A673 (cell line): ENCODE data around the gene CDCA4. TPM values are rescaled to one million over a fixed set of nuclear protein-coding genes. Genes with fewer than 3 reads are reported as not detected.

ENCODE experiments used
- BruUV-seq: library from RNA; stranded (reverse); fragments of 400-500 nt; replicated peaks from 2 replicates; lab custom pipeline; 2021; lab: Mats Ljungman, UMichigan
- CTCF ChIA-PET: fragments of 300-600 bp; sonication (Branson Sonifier 250); formaldehyde crosslinking; loops from one replicate; lab custom pipeline; 2022; ENCODE audit warnings: antibody characterized with exemption; lab: Charles Lee
- POLR2A ChIA-PET: fragments of 300-600 bp; sonication (Branson Sonifier 250); formaldehyde crosslinking; loops from one replicate; lab custom pipeline; 2022; ENCODE audit warnings: antibody characterized with exemption; ENCODE audit not compliant: low non-redundant PET; lab: Charles Lee
- DNase-seq: peaks from one replicate; pipeline ENCODE4 v3.0.0-alpha.2; 2015; ENCODE audit warnings: low spot score
- H3K27ac ChIP-seq: fragments of 200-600 bp; sonication (generic); 2 replicates; pipeline ENCODE4 v1.5.1; 2016; ENCODE audit warnings: mixed run types, low read depth, mild to moderate bottlenecking, mixed read lengths, antibody characterized with exemption, low read length; ENCODE audit not compliant: poor library complexity, severe bottlenecking
- H3K27me3 ChIP-seq: fragments of 200-600 bp; sonication (generic); replicated peaks from 2 replicates; pipeline ENCODE4 v1.6.1; 2017; ENCODE audit warnings: mixed run types, low read depth, mild to moderate bottlenecking, mixed read lengths, antibody characterized with exemption, low read length; ENCODE audit not compliant: insufficient read depth, poor library complexity
- H3K36me3 ChIP-seq: fragments of 200-600 bp; sonication (generic); 2 replicates; pipeline ENCODE4 v1.6.1; 2016; ENCODE audit warnings: mixed run types, mild to moderate bottlenecking, mixed read lengths, antibody characterized with exemption, low read length; ENCODE audit not compliant: insufficient read depth, poor library complexity, severe bottlenecking
- H3K4me1 ChIP-seq: fragments of 200-600 bp; sonication (generic); 2 replicates; pipeline ENCODE4 v1.6.1; 2017; ENCODE audit warnings: mixed run types, mild to moderate bottlenecking, mixed read lengths, antibody characterized with exemption, low read length; ENCODE audit not compliant: insufficient read depth, poor library complexity, severe bottlenecking
- H3K4me3 ChIP-seq: fragments of 200-600 bp; sonication (generic); 2 replicates; pipeline ENCODE4 v1.5.1; 2016; ENCODE audit warnings: low read depth, mixed run types, mild to moderate bottlenecking, mixed read lengths, low read length; ENCODE audit not compliant: poor library complexity, severe bottlenecking
- H3K9me3 ChIP-seq: fragments of 200-600 bp; sonication (generic); 2 replicates; pipeline ENCODE4 v1.6.1; 2016; ENCODE audit warnings: mixed run types, low read depth, mild to moderate bottlenecking, mixed read lengths, antibody characterized with exemption, low read length; ENCODE audit not compliant: poor library complexity, severe bottlenecking
- EZH2 ChIP-seq: fragments of 200-600 bp; sonication (generic); IDR thresholded peaks from 2 replicates; pipeline ENCODE4 v1.6.1; 2017; ENCODE audit warnings: borderline replicate concordance, low read depth, mild to moderate bottlenecking, mixed read lengths, antibody characterized with exemption, low read length; ENCODE audit not compliant: poor library complexity, severe bottlenecking
- intact Hi-C: fragments of 100-400 bp; cut with micrococcal nuclease; formaldehyde crosslinking; loops from one replicate; pipeline ENCODE4 v1.10.0; 2022; ENCODE audit not compliant: unreplicated experiment
- total RNA-seq: library from RNA; stranded (reverse); gene quantifications from 2 replicates; pipeline ENCODE4 v1.2.3, GENCODE V29; 2021
- TF ChIP-seq, protein P1 (sequence below): fragments of 300-800, 200-600 bp; sonication (generic); conservative IDR thresholded peaks from 2 replicates; pipeline ENCODE4 v1.5.1; 2017; ENCODE audit warnings: low read depth, mild to moderate bottlenecking, antibody characterized with exemption, low read length, moderate library complexity, mixed read lengths

CDCA4 gene
- total RNA-seq, 1 experiment from 2014 or later = 49.7 TPM

DNA sequence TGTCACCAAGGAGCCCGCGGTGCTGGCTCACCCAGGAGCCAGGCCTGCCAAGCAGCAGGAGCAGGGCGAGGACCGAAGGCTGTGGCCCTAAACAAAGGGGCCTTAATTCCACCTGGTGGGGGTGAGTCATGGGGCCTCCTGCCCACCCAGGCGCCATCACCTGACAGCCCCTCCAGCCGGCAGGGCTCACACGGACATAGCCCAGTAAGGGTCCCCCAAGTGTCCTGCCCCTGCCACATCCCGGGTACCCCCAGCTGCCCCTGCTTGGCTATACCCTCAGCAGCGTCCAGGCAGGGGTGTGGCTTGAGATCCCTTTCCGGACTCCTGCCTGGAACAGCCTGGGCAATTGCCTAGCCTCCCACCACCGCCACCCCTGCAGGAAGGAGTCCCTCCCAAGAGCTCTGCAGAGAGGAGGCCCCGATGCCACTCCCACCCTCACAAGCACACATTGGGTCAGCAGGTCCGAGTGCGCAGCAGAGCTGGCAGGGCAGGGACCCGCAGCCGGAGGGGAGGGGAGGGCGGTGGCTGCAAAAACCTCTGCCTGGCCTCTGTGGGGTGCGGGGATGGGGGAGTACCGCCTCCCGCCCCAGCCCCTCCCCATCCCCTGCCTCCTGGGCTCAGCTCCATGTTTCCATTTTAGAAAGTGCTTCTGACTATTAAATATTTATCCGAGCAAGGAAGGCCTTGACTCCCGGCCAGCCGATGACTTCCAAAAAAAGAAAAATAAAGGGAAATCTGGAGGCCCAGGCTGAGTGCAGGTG lies 47.3 kb downstream of the CDCA4 start:
- H3K27ac ChIP-seq = no peak overlapping the region
- intact Hi-C loops = no loop called here
- no peak for TF ChIP-seq EZH2
- TF ChIP-seq, protein P1, sequence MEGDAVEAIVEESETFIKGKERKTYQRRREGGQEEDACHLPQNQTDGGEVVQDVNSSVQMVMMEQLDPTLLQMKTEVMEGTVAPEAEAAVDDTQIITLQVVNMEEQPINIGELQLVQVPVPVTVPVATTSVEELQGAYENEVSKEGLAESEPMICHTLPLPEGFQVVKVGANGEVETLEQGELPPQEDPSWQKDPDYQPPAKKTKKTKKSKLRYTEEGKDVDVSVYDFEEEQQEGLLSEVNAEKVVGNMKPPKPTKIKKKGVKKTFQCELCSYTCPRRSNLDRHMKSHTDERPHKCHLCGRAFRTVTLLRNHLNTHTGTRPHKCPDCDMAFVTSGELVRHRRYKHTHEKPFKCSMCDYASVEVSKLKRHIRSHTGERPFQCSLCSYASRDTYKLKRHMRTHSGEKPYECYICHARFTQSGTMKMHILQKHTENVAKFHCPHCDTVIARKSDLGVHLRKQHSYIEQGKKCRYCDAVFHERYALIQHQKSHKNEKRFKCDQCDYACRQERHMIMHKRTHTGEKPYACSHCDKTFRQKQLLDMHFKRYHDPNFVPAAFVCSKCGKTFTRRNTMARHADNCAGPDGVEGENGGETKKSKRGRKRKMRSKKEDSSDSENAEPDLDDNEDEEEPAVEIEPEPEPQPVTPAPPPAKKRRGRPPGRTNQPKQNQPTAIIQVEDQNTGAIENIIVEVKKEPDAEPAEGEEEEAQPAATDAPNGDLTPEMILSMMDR = no peak
- no peaks in the 10 kb centered on the region for H3K27me3 ChIP-seq
- ChIA-PET POLR2A (no interaction called here), CTCF (interaction anchor here (0.6 to 1.3 kb wide), 2 partner anchors 12 to 65 kb away, joined by 3 to 5 read pairs; partner anchors contain the start of gene CLBA1)
- no peaks in the 10 kb centered on the region for H3K9me3 ChIP-seq
- H3K4me1 ChIP-seq = peaks cover 13% of the 10 kb centered on the region
- no peak overlapping the region for H3K4me3 ChIP-seq
- no TSS peak for BruUV-seq
- H3K36me3 ChIP-seq = no peaks in the 10 kb centered on the region
- peak; percentile 53 for DNase-seq

- CTCF ChIA-PET = interaction anchor here (0.6 to 1.3 kb wide), 2 partner anchors 13 to 66 kb away, joined by 3 to 5 read pairs; partner anchors contain the start of gene CLBA1
- peak; percentile 76 for DNase-seq
- Histone ChIP-seq H3K4me1 (peaks cover 18% of the 10 kb centered on the region), H3K4me3 (no peak overlapping the region), H3K36me3 (no peaks in the 10 kb centered on the region), H3K27me3 (no peaks in the 10 kb centered on the region), H3K9me3 (no peaks in the 10 kb centered on the region), H3K27ac (no peak overlapping the region)
- TF ChIP-seq, protein P1 = no peak
- TF ChIP-seq EZH2 = no peak
- no TSS peak for BruUV-seq
- POLR2A ChIA-PET = no interaction called here
- intact Hi-C loops = no loop called here
Measured at GRCh38 chr14:104973135-104973384, 47.8 kb downstream of the CDCA4 start.

DNA sequence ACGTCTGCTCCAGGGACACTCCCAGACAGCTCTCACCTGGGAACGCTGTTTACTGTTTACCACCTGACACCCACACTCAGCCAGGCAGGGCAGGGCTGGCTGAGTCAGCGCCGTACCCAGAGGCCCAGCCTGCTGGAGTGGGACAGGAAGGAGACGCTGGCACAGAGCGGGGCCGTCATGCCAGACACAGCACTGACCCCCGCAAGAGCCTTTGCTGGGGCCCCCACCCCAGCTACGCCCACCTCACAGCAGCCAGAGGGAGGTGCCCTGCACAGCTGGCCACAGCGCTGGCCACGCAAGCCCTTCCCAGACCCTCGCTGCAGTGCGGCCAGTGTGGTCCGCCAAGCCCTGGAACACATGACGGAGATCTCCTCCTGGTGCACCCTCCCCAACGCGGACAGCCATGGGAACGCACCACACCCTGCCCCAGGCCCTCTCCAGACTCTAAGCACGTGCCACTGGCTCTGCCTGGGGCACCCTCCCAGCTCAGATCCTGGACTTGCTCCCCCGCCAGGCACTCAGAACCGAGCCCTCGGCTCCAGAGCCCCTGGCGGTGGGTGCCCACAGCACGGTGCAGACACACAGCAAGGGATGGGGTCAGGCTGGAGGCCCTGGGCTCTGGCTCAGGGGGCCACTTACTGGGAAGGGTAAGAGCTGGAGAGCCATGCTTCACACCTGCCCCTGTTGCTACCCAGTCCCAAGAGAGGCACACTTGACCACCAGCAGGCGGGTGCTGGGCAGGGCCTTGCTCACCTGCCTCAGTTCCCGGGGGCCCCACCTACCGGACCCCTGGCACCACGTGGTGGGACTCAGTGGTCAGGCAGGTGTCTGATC lies 48.4 kb downstream of the CDCA4 start:
- Histone ChIP-seq H3K36me3 (no peaks in the 10 kb centered on the region), H3K4me3 (no peak overlapping the region), H3K27me3 (no peaks in the 10 kb centered on the region), H3K4me1 (peaks cover 21% of the 10 kb centered on the region), H3K9me3 (no peaks in the 10 kb centered on the region), H3K27ac (no peak overlapping the region)
- CTCF ChIA-PET = interaction anchor here (1.3 kb wide), 1 partner anchor 66 kb away, joined by 5 read pairs; no protein-coding TSS in a partner anchor
- POLR2A ChIA-PET = no interaction called here
- no TSS peak for BruUV-seq
- no peak for TF ChIP-seq EZH2
- TF ChIP-seq, protein P1 = no peak
- intact Hi-C loops = no loop called here
- DNase-seq = no peak
